Hematopoietic multipotent progenitor cell treated with erythropoietin and hydrocortisone succinate and interleukin-3 and kit ligand, for 17 days (in vitro differentiated cells): Measurements from ENCODE around the gene POLR2I.
"Not testable (repeated sequence)": the region's sequence is repeated elsewhere in the genome, so short reads cannot be mapped to it uniquely, and the experiment has no call there.

ENCODE experiments used
- DNase-seq: peaks from one replicate; pipeline ENCODE4 v3.0.0-alpha.2; 2015; ENCODE audit warnings: low spot score

Gene POLR2I

GRCh38 chr19:36100476-36100875 lies 14.2 kb downstream of the POLR2I start:
- peak; percentile 64 for DNase-seq

GRCh38 chr19:36099166-36099785 lies 15.4 kb downstream of the POLR2I start:
- DNase-seq, result no peak

GRCh38 chr19:36097036-36097435 lies 17.6 kb downstream of the POLR2I start:
- DNase-seq, result no peak

GRCh38 chr19:36093687-36094086 lies 21.0 kb downstream of the POLR2I start:
- no peak for DNase-seq

GRCh38 chr19:36093146-36093662 lies 21.5 kb downstream of the POLR2I start:
- no peak for DNase-seq

- no peak for DNase-seq
Observed at GRCh38 chr19:36092566-36092965, 22.1 kb downstream of the POLR2I start.

GRCh38 chr19:36090910-36091695 lies 23.6 kb downstream of the POLR2I start:
- DNase-seq, result no peak

GRCh38 chr19:36089847-36090246 lies 24.8 kb downstream of the POLR2I start:
- DNase-seq, result no peak

GRCh38 chr19:36086326-36086725 lies 28.3 kb downstream of the POLR2I start:
- no peak for DNase-seq

GRCh38 chr19:36084231-36085009 lies 30.3 kb downstream of the POLR2I start:
- no peak for DNase-seq

- DNase-seq, result no peak
Observed at GRCh38 chr19:36082916-36083315, 31.8 kb downstream of the POLR2I start.

- no peak for DNase-seq
Observed at GRCh38 chr19:36081894-36082293, 32.8 kb downstream of the POLR2I start.

GRCh38 chr19:36081385-36081784 lies 33.3 kb downstream of the POLR2I start:
- DNase-seq, result no peak

- no peak for DNase-seq
Observed at GRCh38 chr19:36079389-36079945, 35.2 kb downstream of the POLR2I start.

GRCh38 chr19:36073121-36073876 lies 41.4 kb downstream of the POLR2I start:
- DNase-seq, result no peak

GRCh38 chr19:36072081-36072480 lies 42.6 kb downstream of the POLR2I start:
- DNase-seq, result no peak

GRCh38 chr19:36068810-36069499 lies 45.7 kb downstream of the POLR2I start:
- not testable (repeated sequence) for DNase-seq

- DNase-seq, result no peak
Observed at GRCh38 chr19:36067681-36068080, 47.0 kb downstream of the POLR2I start.

- no peak for DNase-seq
Observed at GRCh38 chr19:36064826-36065225, 49.8 kb downstream of the POLR2I start.
